DMS53 treated with DMSO at 0.1 percent for 48 hours (cell line): Measurements from ENCODE around the gene ROR2.

Experiments used
- DNase-seq: peaks from one replicate; lab custom pipeline; 2025; ENCODE audit not compliant: unreplicated experiment; lab: John Stamatoyannopoulos, UW

The ROR2 gene

DNA sequence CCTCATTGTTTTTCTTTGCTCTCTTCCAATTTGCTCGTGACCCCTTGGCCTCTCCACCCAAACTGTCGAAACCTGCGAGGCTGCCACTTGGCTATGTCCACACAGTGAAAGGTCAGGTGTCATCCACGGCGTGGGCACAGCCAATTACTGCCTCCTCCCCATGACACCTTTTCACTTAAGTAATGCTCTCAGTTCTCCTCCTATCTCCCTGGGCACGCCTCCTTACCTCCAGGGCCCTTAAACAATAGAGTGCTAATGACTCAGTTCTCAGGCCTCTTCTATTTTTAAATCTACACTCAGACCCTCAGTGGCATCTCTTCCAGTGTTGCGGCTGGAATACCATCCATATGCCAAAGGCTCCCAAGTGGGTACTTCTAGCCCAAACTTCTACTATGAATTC is 256.8 kb downstream of the ROR2 start:
- no peak for DNase-seq

DNA sequence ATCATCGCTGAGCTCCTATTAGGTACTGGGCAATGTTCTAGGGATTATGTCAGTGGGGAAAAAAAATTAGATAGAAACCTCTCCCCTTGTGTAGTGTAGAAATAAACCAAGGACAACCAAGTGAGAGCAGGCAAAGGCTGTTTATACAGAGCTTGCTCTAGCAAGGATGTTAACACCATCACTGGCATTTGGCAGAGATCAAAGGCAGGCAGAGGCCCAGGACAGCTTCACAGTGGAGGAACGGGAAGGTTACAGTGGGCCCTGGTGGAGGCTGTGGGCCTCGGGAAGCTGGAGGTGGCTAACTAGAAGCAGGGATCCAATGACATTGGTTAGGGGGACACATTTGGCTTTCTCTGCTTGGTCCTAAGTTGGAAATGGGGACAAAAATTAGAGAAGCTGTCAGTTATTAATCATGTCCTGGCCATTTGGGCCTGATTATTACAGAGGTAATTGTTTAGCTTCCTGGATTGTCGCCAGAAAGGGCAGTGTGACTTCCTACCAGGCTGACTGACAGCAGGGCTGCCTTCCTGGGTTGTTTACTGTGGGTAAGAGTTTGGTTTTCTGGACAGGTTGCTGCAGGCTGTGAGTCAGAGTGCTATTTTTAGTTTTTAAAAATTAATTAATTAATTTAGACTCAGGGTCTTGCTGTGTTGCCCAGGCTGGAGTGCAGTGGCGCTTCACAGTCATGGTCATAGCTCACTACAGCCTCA is 259.3 kb downstream of the ROR2 start:
- DNase-seq = no peak

DNA sequence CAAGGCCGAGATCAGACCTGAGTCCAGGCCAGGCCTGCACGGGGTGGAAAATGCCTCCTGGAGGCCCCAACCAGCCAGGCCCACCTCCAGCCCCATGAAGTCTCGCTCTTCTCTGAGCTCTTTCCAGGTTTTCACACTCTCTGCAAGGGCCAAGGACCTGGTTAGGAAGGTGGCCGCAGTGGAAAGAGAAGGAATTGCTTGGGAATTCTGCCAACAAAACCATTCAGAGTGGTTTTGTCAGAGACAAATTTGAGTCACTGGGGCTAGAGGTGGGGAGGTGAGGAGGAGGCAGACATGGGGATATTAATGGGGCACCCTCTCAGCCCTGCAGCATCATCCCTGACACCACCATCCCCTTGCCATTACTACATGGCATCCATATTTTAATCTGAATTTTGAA is 261.0 kb downstream of the ROR2 start:
- DNase-seq = no peak

DNA sequence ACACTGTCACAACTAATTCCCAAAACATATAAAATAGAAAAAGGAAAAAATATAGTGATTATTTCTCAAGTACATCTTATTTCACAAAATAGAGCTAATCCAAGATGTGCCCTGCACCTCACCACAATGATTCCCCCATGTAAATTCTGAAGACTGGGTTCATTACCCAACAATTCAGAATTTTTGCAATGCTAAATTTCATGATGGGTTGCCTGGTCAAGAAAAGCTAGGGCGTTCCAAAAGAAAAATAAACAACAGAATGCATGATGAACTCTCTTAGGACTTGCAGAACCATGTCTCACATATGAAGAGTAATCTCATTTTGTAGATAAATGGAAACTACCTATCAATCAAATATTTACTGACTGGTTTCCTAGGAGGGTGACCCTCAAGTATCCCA is 266.8 kb downstream of the ROR2 start:
- no peak for DNase-seq

DNA sequence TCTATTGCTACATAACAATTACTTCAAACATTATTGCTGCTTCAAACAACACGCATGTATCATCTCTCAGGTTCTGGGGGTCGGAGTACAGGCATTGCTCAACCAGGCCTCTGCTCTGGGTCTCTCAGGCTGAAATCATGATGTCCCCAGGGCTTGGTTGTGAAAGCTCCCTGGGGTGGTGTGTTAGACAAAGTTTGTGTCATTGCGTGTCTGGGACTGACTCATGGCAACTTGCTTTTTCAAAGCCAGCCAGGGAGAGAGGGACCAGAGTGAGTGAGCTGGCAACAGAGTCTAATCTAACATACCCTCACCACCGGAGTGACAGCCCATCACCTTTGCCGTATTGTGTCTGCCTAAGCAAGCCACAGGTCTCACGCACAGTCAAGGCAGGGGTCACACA is 267.2 kb downstream of the ROR2 start:
- DNase-seq = no peak

DNA sequence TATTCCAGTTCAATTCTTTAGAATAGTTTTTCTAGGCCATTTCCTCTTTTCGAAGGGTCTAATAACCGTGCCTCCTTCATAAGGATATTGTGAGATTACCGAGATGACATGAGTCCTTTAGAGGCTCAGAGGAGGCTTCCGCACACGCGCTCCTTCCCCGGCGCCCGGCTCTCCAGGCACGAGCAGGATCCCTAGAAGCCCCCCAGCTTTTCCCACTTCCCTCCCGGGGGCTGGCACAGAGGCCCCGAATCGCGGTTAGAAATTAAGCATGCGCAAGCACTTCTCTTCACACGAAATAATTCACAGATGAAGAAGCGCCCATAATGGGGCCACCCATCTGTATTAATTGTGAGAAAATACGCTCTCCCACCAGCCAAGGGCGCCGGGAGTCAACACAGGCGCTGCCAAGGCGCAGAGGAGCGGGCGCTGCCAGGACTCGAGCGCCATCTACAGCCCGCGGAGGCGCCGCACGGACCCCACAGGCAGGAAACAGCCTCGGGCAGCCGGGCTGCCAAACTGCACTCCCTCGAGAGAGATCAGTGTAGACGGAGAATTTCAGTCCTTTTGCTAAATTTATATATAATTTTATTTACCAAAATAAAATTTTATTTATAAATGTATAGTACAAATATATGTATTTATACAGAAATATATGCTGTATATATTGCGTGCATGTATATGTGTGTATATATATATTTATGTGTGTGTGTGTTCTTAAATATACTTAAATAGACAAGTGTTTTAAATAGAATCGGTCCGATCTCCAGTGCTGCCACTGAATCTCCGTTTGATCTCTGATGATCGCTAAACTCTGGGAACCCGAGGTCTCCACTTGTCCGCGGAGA is 268.3 kb downstream of the ROR2 start:
- peak; percentile 51 for DNase-seq

DNA sequence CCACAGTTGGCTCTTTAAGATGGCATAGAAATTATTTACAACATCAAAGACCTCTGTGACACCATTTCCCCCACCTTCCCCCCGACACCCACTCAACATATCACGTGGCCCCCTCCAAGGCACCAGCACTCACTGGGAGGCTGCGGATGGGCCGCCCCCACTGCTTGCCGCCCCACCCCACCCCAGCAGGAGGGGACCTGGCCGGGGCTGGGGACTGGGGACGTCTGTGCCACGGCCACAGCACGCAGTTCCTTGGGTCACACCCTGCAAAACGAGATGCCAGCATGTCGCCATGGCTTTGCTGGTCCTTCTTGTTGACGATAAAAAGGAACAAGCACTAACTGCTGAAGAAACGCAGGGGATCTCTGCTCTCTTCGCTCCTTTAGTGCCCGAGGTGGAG is 269.0 kb downstream of the ROR2 start:
- DNase-seq = no peak

DNA sequence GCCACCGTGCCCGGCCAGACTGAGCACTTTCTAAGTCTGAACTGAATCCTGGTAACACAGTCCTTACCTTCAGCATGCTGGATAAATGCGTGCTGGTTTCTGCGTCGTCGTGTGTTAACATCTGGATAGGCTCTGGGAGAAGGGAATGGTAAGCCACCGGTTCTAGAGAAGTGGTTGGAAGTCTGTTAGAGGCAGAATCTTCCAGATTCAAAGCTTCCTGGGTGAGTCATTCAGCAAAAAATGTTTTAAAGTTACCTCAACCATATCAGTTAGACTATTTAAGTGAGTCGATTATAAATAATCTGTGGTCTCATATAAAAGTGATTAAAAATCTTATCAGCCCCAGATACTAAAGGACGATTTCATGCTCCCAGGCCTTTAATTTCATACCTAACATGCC is 269.9 kb downstream of the ROR2 start:
- no peak for DNase-seq

DNA sequence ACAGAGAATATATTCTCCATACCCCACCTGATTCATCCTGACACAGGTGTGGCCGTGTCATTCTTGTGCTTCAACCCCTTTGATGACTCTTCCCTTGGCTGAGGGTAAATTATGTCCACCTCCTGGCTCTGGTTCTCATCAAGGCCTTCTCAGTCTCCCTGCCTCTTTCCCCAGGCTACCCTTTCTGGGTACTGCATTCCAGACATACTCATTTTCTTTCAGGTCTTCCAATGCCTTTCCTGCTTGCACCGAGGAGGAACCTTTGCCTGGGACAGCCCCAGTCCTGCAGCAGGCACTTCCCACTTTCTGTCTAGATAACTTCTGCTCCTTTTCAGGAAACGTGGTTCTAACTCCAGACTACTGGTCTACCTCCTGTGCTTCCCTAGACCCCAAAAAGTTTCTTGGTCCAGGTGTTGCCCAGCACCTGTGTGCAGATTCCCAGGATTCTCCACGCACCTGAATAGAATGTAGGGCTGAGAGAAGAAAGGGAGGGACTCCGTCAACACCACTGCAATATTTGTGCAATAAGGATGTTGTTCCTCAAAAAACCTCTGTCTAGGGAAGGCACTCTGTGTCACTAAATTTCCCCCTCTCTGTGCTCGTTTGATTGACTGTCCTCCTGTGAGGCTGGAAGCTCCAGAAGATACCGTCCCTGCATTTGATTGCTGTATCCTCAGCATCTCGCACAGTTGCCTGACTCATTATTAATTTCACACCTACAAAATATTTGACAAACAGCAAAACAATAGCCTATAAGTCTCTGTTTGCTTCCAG is 271.0 kb downstream of the ROR2 start:
- DNase-seq = no peak

DNA sequence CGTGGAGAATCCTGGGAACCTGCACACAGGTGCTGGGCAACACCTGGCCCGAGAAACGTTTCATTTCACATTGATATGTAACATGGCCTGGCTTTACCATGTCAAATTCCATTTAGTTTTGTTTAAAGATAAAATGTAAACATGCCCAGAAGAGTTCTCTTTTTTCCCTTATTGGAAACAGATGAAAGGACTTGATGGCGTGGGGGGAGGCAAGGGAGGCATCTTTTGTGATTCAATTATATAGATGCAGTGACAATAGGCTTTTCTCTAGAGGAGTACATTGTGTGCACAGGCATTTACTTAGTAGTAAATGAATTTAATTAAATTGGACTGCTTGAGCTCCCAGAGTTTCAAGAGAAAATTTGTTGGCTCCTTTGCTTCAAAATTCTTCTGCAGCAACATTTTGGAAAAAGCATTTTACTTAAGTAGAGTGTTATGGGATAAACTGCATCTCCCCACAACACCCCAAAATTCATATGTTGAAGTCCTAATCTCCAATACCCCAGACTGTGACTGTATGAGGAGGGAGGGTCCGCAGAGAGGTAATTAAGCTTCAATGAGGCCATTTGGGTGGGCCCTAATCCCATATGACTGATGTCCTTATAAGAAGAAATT is 272.1 kb downstream of the ROR2 start:
- no peak for DNase-seq

DNA sequence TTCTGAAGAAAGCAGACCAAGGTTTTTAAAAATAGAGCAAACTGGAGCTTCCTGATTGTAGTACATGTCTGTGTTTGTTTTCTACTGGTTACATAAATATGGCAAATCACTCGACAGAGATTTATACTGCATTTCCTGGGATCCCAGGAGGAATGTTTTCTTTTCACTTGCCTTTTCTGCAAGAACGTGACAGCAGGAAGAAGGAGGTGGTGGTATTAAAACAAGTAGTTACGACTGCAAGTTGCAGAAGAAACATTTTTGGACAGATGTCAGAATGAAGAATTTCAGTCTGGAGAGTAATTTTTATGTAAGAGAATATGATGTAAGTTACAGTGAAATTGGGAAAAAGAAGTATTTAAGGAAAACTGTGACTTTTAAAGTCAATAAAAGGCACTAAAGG is 272.7 kb downstream of the ROR2 start:
- no peak for DNase-seq

DNA sequence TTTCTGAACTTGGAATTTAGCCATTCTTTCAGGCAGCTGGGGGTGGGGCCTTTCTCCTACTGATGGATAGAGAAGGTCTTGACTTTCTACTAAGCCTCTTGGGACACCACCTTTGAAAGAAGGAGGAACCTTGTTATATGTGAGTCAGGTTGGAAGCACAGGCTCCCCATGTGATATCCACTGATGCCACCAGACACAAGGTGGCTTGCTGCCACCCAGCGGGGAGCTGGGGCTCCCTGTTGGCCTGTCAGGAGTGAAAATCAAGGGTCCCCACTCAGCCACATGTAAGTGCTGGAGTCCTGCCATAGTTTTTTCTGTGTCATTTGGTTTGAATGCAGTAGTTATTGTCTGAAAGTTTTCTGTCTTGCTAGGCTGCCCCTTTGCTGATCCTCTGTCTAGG is 274.0 kb downstream of the ROR2 start:
- DNase-seq = no peak

DNA sequence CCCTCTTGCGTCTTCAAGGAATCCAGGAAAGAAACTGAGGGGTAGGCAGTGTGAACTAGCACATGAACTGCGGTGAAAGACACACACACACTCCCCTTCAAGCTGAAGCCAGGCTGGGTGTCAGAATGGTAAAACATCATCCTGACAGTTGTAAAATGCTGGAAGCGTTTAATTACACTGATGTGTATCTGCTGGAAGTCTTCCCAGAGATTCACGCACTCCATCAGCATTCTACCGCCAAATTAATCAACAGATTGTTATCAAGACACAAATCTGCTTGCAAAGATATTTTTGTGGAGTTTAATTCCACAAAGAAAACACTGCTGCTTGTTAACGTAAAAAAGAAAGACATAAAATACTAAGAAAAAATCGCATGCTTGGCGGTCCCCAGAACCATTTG is 285.4 kb downstream of the ROR2 start:
- DNase-seq = no peak

DNA sequence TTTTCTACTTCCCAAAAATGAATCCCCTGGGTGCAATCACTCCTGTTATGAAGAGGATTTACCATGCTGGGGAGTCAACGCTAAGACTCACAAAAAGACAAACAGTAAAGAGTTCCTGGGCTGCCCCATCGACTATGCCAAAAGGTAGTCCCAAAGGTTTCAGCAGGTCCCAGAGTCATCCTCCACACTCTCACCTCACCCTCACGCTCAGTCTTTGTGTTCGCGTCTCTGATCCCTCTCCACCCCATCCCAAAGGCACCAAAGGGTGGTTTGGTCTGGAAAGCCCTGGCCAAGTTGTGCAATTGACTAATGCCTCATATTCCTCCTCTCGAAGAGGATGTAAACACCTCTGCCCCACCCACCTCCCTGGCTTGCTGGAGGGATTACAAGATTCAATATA is 286.2 kb downstream of the ROR2 start:
- no peak for DNase-seq

DNA sequence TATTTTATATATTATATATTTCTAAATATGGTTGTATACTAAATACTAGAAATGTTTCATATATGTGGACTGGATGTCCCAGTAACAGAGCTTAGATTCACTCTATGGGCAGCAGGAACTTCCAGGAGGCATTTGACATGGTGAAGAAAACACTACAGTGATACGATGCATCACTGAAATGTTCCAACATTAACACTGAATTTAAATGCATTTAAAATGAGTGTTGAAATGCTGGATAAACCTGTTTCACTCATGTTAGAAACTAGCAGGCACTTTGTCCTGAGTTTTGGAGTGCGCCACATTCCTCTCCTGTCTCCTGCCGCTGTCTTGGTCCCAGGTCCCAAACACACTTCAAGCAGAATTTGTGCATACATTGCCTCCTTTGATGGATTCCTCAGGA is 288.6 kb downstream of the ROR2 start:
- DNase-seq = no peak

DNA sequence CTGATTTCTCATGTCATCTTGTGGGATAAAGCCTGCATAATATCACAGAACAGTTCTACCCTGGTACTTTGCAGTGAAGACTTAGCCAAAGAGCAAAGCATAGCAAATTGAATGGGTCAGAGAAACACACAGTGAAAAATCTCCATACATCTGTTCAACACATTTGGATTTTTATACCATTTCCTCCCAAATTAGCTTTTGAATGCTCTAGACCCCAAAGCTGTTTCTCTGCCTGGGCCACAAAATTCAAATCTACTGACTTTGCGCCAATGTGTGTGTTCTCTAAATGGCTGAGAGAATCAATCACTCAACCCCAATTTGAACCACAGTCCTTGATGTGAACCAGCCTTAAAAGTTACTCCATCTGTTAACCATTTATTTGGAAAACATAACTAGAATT is 289.5 kb downstream of the ROR2 start:
- DNase-seq = no peak

DNA sequence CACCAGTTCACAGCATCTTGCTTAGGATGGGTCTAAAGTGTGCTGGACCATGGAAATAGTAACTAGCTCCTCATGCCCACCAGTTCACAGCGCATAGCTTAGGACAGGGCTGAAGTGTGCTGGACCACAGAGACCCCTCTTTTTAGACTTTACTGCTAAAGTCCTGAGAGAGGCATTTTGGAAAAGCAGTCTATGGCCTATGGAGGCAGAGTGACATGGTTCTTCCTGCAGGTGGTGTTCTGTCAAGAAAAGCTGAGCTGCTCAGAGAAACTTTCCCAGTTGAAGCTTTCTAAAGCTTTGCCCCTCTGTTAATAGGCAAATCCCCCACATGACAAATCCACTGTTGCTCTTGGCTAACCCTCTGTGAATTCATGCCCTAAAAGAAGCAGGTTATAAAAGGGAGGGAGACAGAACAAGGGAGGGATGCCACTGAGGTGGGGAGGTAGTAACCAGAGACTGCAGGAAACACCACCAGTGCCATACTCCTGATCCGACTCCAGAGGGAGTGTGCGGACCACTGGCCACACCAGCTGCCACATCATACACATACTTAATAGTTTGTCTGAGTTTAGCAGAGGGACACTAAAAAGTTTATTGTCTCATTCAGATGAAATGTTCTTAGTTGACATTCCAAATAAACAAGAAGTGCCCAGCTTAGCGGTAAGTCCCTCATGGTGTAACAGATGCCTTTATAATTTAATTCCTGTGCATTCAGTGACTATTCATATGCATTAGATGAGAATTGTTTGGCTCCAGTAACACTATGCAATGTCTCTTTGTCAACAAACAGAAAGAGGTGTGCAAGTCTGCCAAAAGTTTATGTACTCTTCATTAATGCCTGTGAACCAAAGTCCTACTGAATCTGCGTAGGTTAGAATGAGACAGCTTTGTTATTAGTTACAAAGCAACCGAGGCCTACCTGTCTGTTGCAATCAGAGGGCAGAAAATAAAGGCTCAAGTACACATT is 290.2 kb downstream of the ROR2 start:
- DNase-seq = no peak

DNA sequence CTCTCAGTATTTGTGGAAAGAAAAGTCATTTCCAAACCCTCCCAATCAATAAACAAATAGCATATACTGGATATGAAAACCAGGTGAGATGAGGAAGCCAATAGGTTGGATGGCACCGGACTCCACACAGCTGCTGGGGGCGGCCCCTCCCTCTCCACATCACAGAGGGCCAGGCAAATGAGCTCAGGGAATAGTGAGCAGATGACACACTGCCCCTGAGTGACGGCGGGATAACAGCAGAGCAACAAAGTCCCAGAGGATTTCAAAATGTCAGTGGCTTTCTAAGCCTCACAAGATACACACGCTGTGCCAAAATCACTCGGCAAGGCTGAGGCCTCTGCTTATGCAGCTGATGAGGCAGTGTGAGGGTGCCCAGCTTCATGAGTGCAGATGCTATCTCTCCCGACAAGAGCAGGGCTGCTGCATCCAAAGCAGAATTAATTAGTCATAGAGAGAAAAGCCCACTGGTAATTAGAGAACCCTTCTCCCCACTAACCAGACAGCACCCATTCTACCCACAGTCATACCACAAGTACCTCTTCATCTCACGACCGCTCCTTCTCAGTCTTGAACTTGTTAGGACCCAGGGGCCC is 291.4 kb downstream of the ROR2 start:
- no peak for DNase-seq

DNA sequence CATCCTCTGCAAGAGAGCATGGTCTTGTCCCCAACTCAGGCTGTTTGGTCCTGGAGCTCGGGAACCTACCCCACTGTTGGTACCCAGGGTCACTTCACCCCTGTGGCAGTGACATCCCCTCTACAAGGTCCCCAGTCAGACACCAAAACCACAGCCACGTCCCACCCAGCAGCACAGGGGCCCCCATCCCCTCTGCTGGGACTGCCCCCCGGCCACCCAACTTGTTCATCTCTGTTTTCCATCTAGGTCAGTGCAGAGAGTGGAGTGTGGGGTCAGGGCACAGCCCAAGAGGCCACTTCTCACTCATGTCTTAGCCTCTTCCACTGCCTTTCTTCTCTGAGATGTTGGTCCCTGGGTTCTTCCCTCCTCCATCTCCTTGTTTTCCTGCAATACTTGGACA is 292.5 kb downstream of the ROR2 start:
- no peak for DNase-seq

DNA sequence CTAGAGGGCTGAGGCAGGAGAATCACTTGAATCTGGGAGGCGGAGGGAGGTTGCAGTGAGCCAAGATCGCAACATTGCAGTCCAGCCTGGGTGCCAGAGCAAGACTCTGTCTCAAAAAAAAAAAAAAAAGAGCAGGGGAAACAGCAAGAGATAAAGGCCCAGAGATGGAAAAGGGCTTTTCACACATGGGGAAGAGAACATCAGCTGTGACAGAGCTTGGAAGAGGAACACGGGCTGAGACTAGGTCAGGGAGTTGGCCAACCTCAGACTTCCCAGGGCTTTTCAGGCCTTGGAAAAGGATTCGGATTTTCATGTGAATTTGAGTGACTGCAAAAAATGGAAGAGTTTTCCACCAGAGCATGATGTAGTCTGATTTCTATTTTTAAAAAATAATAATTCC is 294.4 kb downstream of the ROR2 start:
- DNase-seq = no peak
